ENCODE results near the gene CX3CL1. TPM values are rescaled to one million over a fixed set of nuclear protein-coding genes. Genes with fewer than 3 reads are reported as not detected.

The CX3CL1 gene
- total and polyA plus RNA-seq, 2 of the 13 experiments (the other 11 are each of a cell fraction or from before 2014, with no cell fraction given) = 57.3 to 60.8 TPM

DNA sequence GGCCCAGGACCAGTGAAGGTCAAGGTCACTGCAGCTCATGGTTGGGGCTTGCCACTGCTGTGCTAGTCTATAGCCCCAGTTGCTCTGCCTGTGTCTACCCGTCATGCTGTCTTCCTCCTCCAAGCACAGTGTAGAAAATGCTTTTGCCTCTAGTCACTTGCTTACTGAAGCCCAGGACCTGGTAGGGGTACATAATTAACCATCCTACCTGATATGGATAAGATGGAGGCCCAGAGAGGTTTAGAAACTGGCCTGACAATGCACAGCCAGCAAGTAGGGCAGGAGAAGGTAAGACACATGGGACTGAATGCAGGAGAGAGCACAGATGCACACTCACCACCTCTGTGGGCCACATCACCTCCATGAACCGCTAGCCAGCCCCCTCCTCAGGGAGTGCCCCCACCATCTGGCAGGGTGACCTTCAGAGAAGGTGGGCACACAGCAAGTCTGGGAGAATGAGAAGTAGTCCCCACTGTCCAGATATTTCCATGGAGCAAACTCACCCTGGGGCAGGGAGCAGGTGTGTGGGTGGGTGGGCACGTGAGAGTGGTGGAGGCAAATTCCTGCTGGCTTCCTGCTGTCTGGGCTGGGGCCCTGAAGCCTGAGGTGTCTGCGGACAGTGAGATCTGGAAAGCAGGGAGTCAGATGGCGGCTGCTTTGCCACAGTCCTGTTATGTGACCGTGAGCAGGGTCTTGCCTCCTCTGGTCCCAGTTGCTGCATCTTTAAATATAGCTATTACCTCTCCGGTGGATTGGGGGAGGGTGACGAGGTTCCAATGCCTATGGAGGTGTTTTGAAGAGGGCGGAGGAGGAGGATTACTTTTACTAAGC, 1.0 kb downstream of the CX3CL1 start (continued):
- TF ChIP-seq ELK4 (CRISPR knock-in tag; IDR thresholded peaks at IDR 0.05; ENCODE audit: borderline replicate concordance) = no peak; the same call in 1 of the 2 replicates
- TF ChIP-seq, protein P1, sequence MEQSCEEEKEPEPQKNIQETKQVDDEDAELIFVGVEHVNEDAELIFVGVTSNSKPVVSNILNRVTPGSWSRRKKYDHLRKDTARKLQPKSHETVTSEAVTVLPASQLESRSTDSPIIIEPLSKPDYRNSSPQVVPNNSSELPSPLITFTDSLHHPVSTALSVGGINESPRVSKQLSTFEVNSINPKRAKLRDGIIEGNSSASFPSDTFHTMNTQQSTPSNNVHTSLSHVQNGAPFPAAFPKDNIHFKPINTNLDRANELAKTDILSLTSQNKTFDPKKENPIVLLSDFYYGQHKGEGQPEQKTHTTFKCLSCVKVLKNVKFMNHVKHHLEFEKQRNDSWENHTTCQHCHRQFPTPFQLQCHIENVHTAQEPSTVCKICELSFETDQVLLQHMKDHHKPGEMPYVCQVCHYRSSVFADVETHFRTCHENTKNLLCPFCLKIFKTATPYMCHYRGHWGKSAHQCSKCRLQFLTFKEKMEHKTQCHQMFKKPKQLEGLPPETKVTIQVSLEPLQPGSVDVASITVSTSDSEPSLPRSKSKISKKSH (CRISPR knock-in tag; IDR thresholded peaks at IDR 0.05; ENCODE audit: borderline replicate concordance) = no peak
- no peak for TF ChIP-seq ZNF350 (CRISPR knock-in tag; IDR thresholded peaks at IDR 0.05; ENCODE audit: borderline replicate concordance, low read depth)
- TF ChIP-seq ZNF660 (CRISPR knock-in tag; IDR thresholded peaks at IDR 0.05; ENCODE audit: borderline replicate concordance, low read depth) = no peak
- TF ChIP-seq, protein P2, sequence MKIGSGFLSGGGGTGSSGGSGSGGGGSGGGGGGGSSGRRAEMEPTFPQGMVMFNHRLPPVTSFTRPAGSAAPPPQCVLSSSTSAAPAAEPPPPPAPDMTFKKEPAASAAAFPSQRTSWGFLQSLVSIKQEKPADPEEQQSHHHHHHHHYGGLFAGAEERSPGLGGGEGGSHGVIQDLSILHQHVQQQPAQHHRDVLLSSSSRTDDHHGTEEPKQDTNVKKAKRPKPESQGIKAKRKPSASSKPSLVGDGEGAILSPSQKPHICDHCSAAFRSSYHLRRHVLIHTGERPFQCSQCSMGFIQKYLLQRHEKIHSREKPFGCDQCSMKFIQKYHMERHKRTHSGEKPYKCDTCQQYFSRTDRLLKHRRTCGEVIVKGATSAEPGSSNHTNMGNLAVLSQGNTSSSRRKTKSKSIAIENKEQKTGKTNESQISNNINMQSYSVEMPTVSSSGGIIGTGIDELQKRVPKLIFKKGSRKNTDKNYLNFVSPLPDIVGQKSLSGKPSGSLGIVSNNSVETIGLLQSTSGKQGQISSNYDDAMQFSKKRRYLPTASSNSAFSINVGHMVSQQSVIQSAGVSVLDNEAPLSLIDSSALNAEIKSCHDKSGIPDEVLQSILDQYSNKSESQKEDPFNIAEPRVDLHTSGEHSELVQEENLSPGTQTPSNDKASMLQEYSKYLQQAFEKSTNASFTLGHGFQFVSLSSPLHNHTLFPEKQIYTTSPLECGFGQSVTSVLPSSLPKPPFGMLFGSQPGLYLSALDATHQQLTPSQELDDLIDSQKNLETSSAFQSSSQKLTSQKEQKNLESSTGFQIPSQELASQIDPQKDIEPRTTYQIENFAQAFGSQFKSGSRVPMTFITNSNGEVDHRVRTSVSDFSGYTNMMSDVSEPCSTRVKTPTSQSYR (CRISPR knock-in tag; IDR thresholded peaks at IDR 0.05; ENCODE audit: borderline replicate concordance) = peak; percentile 54; the same call in 1 of the 2 replicates
- no peak for TF ChIP-seq ZNF75D (CRISPR knock-in tag; IDR thresholded peaks at IDR 0.05; ENCODE audit: borderline replicate concordance)
- TF ChIP-seq ZNF207 (IDR thresholded peaks at IDR 0.05; ENCODE audit: borderline replicate concordance) = no peak
- TF ChIP-seq ZNF530 (CRISPR knock-in tag; IDR thresholded peaks at IDR 0.05; ENCODE audit: low read depth) = no peak
- TF ChIP-seq ZNF160 (CRISPR knock-in tag; IDR thresholded peaks at IDR 0.05) = no peak; the same call in 1 of the 2 replicates
- TF ChIP-seq ZNF230 (CRISPR knock-in tag; IDR thresholded peaks at IDR 0.05) = no peak; the same call in 1 of the 2 replicates
- peak; percentile 91 for TF ChIP-seq HDAC2 (CRISPR knock-in tag; IDR thresholded peaks at IDR 0.05)
- TF ChIP-seq ATF2 (CRISPR knock-in tag; IDR thresholded peaks at IDR 0.05) = no peak; the same call in 1 of the 2 replicates
- TF ChIP-seq SIN3B (IDR thresholded peaks at IDR 0.05; ENCODE audit: low read length) = no peak
- peak; percentile 67 for TF ChIP-seq TEAD3 (CRISPR knock-in tag; optimal IDR thresholded peaks at IDR 0.05; ENCODE audit: borderline replicate concordance)
- no peak for TF ChIP-seq ZNF644 (CRISPR knock-in tag; IDR thresholded peaks at IDR 0.05; ENCODE audit: low read depth)
- TF ChIP-seq ZNF790 (CRISPR knock-in tag; IDR thresholded peaks at IDR 0.05; ENCODE audit: borderline replicate concordance) = no peak
- TF ChIP-seq IRF2 (CRISPR knock-in tag; IDR thresholded peaks at IDR 0.05) = peak; percentile 83
- no peak for TF ChIP-seq PCBP2 (optimal IDR thresholded peaks at IDR 0.05; ENCODE audit: low read depth, low read length, poor library complexity, severe bottlenecking)
- TF ChIP-seq ZNF800 (CRISPR knock-in tag; IDR thresholded peaks at IDR 0.05) = no peak; the same call in 1 of the 2 replicates
- no peak for TF ChIP-seq PHF21A (CRISPR knock-in tag; IDR thresholded peaks at IDR 0.05)

Data from HepG2 (cell line).